Stimulated activated CD8-positive, alpha-beta memory T cell treated with anti-CD3 and anti-CD28 coated beads, Interleukin-12 subunit alpha, Interleukin-12 subunit beta, amount 100 ng/mL, for 24 hours (primary cell): Measurements from ENCODE around the gene RIMOC1.
"Not testable (repeated sequence)": the region's sequence is repeated elsewhere in the genome, so short reads cannot be mapped to it uniquely, and the experiment has no call there.

ENCODE experiments used
- DNase-seq: peaks from one replicate; pipeline ENCODE4 v3.0.0-alpha.2; 2020; ENCODE audit errors: extremely low read depth

Gene RIMOC1

DNA sequence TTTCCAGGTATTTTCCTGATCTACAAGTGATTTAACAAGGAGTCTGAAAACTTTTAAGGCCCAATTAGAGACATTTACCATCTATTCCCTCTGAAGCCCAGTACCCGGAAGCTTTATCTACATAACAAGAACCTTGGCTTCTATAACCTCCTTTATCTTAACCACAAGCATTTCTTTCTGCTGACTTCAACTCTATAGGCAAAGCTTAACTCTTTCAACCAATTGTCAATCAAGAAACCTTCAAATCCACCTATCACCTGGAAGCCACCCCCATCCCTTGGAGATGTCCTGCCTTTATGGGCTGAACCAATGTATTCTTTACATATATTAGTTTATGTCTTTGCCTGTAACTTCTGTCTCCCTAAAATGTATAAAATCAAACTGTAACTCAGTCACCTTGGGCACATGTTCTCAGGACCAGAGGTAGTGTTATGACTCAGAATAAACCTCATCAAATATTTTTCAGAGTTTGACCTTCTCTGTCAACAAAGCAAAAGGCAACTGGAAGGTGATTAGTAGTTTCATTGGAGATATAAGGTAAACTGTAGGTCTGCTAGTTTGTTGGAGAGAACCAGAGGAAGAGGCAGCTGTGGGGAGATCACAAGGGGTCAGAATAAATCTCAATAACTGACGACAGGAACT, 13.0 kb upstream of the RIMOC1 start:
- no peak for DNase-seq

DNA sequence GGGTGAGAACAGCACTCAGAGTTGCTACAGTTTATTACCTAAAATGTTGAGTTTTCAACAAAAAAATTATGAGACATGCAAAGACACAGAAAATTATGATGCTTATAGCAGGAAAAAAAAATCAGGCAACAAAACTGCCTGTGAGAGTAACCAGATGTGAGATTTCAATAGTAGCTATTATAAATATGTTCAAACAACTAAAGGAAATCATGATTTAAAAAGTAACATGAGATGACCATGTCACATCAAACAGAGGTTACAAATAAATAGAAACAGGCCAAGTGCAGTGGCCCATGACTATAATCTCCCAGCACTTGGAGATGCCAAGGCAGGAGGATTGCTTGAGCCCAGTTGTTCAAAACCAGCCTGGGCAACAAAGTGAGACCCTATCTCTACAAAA, 12.1 kb upstream of the RIMOC1 start:
- no peak for DNase-seq

DNA sequence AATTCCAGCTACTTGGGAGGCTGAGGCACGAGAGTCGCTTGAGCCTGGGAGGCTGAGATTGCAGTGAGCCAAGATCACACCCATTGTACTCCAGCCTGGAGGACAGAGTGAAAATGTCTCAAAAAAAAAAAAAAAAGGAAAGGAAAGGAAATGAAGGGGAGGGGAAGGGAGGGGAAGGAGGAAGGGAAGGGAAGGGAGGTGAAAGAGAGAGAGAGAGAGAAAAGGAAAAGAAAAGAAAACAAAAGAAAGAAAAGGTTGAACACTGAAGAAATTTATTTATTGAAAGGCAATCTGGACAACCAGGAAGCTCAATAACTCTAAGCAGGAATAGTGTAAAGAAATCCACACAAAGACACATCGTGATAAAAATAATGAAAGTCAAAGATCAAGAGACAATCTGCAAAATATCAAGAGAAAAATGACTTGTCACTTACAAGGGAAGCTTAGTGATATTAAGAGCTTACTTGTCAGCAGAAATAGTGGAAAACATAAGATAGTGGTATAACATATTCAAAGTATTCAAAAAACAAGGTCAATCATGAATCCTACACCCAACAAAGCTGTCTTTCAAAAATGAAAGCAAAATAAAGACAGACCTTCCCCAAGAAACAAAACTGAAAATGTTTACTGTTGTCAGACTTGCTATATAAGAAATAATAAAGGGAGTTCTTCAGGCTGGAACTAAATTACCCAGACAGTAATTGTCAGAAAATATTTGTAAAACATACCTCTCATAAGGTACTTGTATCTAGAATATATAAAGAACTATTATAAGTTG, 10.9 kb upstream of the RIMOC1 start:
- DNase-seq, result no peak

DNA sequence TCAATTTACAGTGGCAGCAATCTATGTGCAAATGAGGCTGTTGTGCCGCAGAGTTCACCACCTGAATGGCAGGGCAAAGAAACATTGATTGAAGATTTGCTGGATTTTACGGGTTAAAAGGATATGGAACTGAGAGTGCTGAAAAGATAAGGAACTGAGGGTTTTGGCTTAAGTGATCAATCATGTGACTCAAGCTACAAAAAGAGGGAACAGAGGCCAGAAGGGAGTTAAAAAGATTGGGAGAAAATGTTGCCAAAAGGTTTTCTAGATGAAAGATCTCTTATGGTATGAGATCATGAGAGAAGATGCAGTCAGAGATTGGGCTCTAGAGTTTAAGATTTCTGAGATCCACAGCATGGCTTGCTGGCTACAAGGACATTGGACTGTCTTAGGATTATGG, 7.9 kb upstream of the RIMOC1 start:
- no peak for DNase-seq

DNA sequence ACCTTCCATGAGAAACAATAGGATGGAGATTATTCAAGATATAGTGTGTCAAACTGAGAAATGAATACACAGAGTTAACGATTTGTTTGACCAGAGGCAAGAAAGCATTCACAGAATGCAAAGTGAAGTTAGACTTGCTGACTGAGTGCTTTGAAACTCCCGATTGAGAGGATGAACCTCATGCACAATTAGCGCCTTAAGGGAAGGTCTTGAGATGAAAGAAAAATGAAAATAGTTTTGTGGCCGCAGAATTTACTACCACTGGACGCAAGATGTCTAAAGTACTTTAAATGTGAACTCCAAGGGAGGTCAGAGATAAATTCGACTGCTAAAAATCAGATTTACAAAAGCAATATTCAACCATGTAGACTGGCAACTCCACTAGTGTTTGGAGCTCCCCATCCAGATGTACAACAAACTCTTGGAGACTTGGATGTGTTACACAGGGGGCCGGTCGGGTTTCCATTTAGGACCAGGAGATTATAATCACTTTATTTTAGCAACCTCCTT, 707 bp upstream of the RIMOC1 start:
- DNase-seq, result no peak

DNA sequence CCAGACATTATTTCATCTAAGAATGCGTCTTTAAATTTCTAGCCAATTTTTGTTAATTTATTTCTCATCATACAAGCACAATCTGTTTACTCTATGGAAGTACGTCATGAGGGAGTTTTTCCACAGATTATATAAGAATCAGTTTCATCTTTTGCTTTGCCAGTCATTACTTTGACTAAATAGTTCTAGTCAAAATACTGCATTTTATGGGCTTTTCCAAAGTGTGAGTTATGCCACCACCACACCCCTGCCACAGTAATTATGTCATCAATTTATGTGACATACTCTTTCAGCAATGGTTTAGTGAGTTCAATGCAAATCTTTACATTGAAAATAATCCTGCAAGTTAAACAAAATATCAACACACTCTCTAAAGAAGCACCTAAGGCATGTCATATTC, 2.0 kb downstream of the RIMOC1 start:
- no peak for DNase-seq

DNA sequence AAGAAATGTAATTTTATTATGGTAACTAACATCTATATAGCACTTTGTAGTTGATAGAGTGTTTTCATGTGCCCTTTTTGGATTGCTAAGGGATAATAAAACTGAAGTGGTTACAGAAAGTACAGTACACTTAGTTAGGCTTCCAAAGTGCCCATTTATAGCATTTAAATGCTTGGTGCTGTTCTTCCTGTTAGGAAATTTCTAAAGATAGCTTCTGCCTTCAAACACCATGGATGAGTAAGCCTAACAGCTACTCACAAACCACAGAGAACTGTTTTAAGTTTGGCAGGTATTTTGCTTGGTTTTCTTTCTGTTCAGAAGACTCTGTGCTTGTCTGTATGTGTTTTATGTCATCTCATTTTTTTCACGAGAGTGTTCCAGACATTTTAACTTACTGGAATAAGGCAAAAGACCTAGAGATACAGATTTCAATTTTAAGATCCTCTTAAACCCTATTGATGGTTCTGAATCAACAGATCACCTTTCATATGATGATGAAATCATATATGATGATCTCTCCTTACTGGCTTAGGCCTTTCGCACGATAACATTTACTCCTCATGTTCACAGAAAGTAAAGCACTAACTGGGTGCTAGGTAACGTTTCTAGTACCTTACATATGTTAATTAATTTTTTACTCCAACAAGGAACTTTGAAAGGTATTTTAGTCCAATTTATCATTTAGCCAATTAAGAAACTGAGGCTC, 4.4 kb downstream of the RIMOC1 start:
- DNase-seq, result no peak

DNA sequence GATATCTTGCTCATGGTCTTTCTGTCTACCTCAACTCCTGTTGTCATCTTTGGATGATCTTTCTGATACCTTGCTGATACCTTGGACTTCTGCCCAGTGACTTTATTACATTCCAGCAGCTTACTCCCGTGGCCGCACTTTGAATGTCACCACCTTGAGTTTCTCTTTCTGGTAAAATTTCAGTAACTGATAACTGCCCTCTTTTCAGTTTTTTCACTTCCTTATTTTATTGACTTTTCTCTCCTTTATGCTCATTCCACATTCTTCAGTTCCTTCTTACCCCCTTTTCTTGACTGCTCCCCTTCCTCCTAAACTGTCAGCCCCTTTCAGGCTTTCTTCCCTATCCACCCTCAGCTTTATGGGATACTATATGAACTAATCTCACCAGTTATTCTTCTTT, 14.0 kb downstream of the RIMOC1 start:
- DNase-seq, result no peak

DNA sequence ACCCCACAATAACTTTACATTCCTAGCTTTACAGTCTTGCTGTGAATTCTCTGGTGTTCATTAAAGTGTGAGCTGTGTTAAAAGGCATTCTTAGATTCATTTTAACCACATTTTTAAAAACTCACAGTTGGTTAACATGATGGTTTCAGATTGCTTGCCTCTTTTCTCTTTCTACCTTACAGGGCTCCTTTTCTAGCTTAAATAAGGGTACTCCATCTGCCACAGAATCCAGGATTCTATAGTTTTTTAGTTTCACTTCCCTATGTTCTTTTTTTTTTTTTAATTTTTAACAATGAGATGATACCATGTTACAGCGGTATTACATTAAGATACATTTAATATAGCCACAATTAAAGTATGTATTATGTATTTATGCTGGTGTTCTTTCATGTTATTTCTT, 17.0 kb downstream of the RIMOC1 start:
- no peak for DNase-seq

DNA sequence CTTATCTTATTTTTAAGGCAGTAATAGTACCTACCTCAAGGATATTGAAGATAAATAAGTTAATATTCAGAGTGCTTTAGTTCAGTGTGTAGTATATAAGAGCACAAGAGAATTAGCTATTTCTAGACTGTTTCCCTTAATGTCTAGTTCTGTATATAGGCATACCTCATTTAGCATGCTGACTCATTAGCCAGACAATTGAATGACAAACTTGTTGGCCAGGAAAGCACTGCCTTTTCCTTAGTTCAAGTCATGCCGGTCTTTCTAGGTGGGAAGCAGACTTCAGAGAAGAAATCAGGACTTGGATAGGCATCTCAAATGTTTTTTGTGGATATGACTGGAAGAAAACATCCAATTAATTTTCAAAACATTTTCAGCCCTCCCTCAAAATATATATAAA, 17.7 kb downstream of the RIMOC1 start:
- DNase-seq, result no peak

DNA sequence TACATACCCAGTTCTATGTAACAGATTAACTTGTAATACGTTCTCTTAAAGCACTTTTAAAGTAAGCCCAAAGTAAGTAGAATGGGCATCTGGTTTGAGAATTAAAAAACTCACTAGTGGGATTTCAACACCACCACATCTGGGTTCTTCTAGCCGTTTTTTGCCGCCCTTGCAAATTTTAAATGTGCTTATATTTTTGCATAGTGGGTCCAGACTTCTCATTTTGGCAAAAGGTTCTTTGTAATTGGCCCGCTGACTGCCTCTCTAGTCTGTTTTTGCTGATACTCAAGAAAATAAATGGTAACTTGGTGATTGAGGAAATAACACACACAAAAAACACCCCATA, 20.4 kb downstream of the RIMOC1 start:
- no peak for DNase-seq

DNA sequence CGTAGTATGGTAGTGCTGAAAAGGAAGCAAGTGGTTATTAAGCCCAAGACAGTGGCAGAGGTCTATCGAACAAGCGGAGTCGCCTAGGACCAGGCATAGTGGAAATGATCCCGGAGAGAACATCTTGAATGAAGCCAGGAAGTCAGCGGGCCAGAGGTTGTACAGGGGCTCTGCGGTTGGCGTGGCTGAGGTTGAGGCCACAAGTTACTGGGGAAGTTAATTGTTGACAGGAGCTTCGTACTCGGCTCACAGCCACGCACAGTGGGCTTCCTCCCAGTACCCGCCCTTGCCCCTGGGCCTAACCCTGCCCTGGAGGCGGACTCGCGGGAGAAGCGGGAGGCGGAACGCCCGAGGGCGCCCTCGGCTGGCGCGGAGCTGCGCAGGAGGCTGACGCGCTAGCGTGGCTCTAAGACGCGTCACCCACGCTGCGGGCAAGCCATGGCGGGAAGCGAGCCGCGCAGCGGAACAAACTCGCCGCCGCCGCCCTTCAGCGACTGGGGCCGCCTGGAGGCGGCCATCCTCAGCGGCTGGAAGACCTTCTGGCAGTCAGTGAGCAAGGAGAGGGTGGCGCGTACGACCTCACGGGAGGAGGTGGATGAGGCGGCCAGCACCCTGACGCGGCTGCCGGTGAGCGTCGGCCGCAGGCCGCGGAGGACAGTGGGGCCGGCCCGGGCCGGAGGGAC, 20.9 kb downstream of the RIMOC1 start, which contains the start of gene FBXO4:
Gene FBXO4, plus strand, starts transcription at position 410 of the 683 bp plus-strand sequence. Its CDS starts 29 bp downstream, at position 439.
- peak; percentile 70 for DNase-seq

DNA sequence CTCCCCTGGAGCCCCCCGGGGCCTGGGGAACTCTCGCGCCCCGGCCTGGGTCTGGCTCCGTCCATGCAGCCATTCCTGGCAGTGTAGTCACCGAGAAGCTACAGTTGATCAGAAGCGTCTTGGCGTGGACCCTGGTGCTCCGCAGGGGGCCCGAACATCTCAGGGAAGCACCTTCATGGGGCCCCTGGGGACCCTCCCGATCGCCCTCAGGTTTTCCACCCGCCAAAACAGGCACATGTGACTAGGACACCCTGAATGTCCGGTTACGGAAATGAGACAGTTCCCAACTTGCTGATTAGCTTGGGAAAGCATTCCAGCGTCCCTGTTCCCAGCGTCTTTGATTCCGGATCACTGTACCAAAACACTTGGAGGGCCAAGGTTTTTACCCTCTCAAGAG, 21.4 kb downstream of the RIMOC1 start:
- DNase-seq, result no peak

DNA sequence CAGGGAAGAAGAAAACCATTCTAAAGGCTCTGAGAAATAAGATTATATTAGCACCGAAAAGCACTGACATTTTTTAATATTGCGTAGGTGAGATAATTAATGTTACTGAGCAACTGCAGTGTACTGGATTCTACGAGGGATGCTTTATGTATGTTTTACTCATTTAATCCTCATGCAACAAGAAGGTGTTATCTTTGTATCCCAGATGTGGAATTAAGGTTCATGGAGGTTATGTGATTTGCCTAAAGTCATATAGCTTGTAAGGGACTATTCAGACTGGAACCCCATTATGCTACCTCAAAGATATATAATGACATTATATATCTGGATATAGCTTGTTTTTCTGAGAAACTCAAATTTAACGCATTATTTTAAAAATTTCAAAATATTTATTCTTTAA, 23.5 kb downstream of the RIMOC1 start:
- DNase-seq, result no peak

DNA sequence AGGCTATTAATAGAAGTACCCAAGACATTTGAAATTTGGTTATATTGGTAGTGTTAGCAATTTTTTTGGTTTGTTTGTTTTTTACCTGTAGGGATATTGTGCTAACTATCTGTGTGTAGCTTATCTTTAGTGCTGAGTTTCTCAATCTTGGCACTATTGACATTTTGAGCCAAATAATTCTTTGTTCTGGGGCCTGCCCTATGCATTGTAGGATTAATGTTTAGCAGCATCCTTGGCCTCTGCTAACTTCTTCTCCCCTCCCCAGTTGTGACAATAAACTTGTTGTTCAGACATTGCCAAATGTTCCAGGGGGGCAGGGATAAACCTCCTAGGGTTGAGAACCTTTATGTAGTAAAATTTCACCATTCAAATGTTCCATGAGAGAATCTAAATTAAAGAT, 24.9 kb downstream of the RIMOC1 start:
- DNase-seq, result no peak

DNA sequence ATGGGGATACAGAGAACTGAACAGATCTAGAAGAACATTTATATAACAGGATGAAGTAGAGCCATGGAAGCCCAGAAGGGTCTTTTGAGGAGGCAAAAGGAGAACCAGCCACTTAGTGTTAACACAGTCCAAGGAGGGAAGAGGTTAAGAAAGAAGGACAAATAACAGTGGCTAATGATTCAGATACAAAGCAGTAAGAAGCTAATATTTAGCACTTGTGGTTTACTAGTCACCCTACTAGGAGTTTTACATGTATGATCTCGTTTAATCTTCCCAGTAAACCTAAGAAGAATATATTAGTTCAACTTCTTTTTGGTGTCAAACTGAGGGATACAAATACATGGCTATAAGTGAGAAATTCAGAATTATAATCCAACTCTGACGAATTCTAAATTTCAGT, 28.6 kb downstream of the RIMOC1 start:
- DNase-seq, result no peak

DNA sequence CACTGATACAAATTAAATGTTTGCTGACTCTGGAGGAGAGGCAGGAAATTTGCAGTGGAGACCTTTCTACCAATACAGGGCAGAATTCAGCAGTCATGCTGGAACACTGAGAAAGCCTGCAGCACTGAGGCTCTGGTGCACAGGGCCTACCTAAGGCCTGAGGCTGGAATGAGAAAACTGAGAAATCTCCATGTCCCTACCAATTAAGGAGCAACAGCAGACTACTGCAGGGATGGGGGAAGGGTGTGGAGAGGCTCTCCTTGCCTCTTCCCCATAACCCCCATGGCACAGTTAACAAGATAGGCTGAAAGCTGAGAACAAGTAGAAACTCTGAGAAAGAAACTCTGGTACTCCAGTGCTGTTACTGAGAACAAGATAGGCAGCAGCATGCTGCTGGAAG, 31.4 kb downstream of the RIMOC1 start:
- DNase-seq, result no peak

DNA sequence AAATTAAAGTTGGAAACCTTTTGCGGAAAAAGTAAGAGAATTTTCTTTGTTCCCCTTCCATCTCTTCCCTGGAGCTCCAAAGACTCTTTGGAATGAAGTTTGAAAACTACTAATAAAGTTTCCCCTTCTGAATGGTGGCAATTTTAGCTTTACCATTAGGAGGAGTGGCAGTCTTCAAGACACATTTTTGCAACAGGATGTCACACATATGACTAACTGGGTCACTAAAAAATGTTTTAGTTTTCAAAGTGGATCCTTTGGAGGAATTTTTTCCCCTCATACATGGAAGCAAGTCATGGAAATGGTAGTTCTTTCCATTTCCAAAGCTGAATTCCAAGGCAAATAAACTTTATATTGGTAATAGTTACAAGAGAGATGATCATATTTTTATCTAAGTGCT, 36.5 kb downstream of the RIMOC1 start:
- DNase-seq, result no peak

DNA sequence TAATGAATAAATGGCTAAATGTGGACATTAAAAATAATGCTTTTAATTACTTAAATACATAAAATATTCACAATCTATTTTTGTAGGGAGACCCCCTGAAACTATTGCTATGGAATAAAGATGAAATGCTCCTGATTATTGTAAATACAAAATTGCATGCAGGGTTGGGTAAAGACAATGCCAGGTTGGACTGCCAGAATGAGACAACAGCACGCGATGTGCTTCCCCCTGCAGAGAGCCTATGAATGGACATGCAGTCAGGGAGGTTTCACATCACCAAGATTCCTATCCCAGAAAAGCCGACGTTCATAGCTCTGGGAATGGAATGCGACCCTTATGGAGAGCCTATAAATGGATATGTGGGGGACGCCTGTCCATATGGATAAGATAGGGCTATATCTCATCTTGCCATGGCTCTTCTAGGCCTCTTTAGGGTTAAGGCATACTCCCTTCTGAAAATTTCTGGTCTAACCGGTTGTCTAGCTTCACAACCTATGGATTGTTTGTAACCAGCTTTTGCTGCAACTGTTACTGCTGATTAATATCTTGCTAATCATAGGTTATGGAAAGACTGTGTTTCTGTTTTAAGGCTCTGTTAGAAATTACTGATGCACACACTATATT, 41.3 kb downstream of the RIMOC1 start:
- not testable (repeated sequence) for DNase-seq

DNA sequence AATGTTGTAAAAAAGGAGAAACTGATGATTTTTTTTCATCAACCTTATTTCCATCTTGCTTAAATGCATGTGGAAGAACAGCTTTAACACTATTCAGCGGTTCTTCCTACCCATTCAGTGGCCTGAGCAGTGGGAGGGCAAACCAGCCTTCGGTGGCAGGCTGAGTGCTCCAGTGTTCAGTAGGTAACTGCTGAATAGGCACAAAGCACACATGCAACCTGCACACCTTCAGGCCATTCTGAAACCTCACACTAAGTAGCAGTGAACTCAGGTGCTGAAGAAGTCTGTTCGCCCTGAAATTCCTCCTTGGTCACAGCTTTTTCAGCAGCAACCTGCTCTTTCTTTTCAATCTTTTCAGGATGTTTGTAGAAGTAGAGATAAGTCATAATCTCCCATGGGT, 47.1 kb downstream of the RIMOC1 start:
- DNase-seq, result no peak
